SU-DHL-6 (cell line): ENCODE results near the gene TRIP13.

Source experiments
- CTCF ChIP-seq: fragments of 200-600 bp; sonication (generic); IDR thresholded peaks from one replicate; pipeline ENCODE4 v1.5.1; 2017; ENCODE audit warnings: antibody characterized with exemption, mild to moderate bottlenecking, low read length, moderate library complexity; ENCODE audit not compliant: insufficient read depth, poor library complexity, severe bottlenecking
- EZH2phosphoT487 ChIP-seq: fragments of 200-600 bp; sonication (generic), shearing (Covaris generic); conservative IDR thresholded peaks from 2 replicates; pipeline ENCODE4 v1.6.1; 2018; ENCODE audit warnings: mild to moderate bottlenecking, antibody characterized with exemption, low read length, moderate library complexity, mixed read lengths

- no peak for TF ChIP-seq CTCF
- TF ChIP-seq EZH2phosphoT487, result no peak
Measured at GRCh38 chr5:921456-922435, 29.1 kb downstream of the TRIP13 start.
